ENCODE results near the gene FMN2. TPM values are rescaled to one million over a fixed set of nuclear protein-coding genes. Genes with fewer than 3 reads are reported as not detected.
"Not testable (repeated sequence)": the region's sequence is repeated elsewhere in the genome, so short reads cannot be mapped to it uniquely, and the experiment has no call there.

FMN2 gene
- total RNA-seq, 2 experiments from 2014 or later: not detected

- intact Hi-C loops (cut with micrococcal nuclease): no loop called here
- Mint-ChIP-seq H3K4me3 (no peak overlapping the region), H3K27me3 (peaks cover 3% of the 10 kb centered on the region), H3K9me3 (no peaks in the 10 kb centered on the region), H3K4me1 (ENCODE audit: low read depth) (no peaks in the 10 kb centered on the region), H3K27ac (no peak overlapping the region), H3K36me3 (no peaks in the 10 kb centered on the region)
- POLR2A ChIA-PET: no interaction called here
- no peak for DNase-seq
- CTCF ChIA-PET: interaction anchor here (0.6 kb wide), 1 partner anchor 25 kb away, joined by 3 read pairs; no protein-coding TSS in a partner anchor
Observed at GRCh38 chr1:240152611-240153297, 61.1 kb downstream of the FMN2 start.

DNA sequence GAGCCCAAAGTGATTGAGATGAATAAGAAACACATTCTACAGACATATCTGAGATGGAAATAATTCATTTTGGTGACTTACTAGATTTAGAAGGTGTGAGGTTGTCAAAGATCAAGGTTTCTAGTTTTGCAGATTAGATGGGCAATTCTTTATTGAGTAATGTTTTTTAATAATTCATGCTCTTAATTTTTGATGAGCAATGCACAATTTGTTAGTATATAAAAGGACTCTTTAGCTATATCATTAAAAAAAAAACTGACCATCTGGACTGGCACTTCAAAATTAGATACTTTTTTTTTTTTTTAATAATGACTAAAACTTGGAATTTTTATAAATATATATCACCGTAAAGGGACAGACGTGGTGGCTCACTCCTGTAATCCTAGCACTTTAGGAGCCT lies 63.9 kb downstream of the FMN2 start:
- DNase-seq: no peak
- Mint-ChIP-seq H3K36me3 (no peaks in the 10 kb centered on the region), H3K4me1 (ENCODE audit: low read depth) (no peaks in the 10 kb centered on the region), H3K27ac (no peak overlapping the region), H3K27me3 (peaks cover 3% of the 10 kb centered on the region), H3K4me3 (no peak overlapping the region), H3K9me3 (peaks cover 2% of the 10 kb centered on the region)
- intact Hi-C loops (cut with micrococcal nuclease): no loop called here
- CTCF ChIA-PET: no interaction called here
- POLR2A ChIA-PET: no interaction called here

DNA sequence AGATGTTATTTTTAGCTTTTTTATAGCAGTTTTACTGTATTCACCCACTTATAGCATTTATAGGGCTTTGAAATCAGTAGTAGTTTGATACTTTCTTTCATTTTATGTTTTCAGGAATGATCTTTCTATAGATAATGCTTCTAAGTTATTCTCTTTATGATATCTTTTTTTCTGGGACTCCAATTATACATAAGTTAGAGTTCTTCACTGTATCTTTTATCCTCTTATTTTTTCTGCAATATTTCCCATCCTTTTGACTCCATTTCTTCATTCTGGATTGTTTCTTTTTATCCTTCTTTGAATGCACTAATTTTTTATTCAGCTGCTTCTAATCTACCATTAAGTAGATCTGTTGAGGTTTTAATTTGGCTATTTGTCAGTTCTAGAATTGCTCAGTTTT lies 73.1 kb downstream of the FMN2 start:
- Mint-ChIP-seq H3K36me3 (no peaks in the 10 kb centered on the region), H3K9me3 (peaks cover 13% of the 10 kb centered on the region), H3K27ac (no peak overlapping the region), H3K4me3 (no peak overlapping the region), H3K27me3 (no peaks in the 10 kb centered on the region), H3K4me1 (ENCODE audit: low read depth) (no peaks in the 10 kb centered on the region)
- DNase-seq: no peak
- POLR2A ChIA-PET: no interaction called here
- intact Hi-C loops (cut with micrococcal nuclease): no loop called here
- CTCF ChIA-PET: interaction anchor here (0.7 to 3.0 kb wide), 2 partner anchors 14 to 129 kb away, joined by 3 to 16 read pairs; no protein-coding TSS in a partner anchor

DNA sequence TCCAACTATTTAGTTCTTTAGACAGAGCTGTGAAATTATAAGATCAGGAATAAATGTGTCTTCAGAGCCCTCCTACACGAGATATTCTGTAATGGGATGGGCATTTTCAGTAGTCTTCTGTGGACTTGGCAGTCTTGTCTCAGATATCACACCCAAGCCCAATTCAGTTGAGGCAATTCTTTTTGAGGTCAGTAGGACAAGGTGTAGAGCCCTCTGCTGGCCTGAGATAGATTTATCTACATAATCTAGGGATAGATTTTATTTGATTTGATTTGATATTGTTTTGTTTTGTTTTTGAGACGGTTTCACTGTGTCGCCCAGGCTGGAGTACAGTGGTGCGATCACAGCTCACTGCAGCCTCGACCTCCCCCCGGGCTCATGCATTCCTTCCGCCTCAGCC lies 77.5 kb downstream of the FMN2 start:
- Mint-ChIP-seq H3K27me3 (peaks cover 3% of the 10 kb centered on the region), H3K4me3 (no peak overlapping the region), H3K9me3 (peaks cover 11% of the 10 kb centered on the region), H3K4me1 (ENCODE audit: low read depth) (no peaks in the 10 kb centered on the region), H3K36me3 (no peaks in the 10 kb centered on the region), H3K27ac (no peak overlapping the region)
- intact Hi-C loops (cut with micrococcal nuclease): no loop called here
- CTCF ChIA-PET: interaction anchor here (1.3 kb wide), 1 partner anchor 20 kb away, joined by 4 read pairs; no protein-coding TSS in a partner anchor
- DNase-seq: no peak
- POLR2A ChIA-PET: no interaction called here

DNA sequence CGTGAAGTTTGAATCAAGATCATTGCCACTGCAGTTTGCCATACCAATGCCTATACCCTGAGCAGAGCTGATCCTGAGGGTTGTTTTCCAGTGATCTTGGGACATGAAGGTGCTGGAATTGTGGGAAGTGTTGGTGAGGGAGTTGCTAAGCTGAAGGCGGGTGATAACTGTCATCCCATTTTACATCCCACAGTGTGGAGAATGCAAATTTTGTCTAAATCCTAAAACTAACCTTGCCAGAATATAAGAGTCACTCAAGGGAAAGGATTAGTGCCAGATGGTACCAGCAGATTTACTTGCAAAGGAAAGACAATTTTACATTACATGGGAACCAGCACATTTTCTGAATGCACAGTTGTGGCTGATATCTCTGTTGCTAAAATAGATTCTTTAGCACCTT lies 78.6 kb downstream of the FMN2 start:
- H3K9me3 Mint-ChIP-seq: peaks cover 4% of the 10 kb centered on the region
- POLR2A ChIA-PET: no interaction called here

GRCh38 chr1:240170806-240171205 lies 79.1 kb downstream of the FMN2 start:
- ChIA-PET CTCF (no interaction called here), POLR2A (no interaction called here)
- H3K36me3 Mint-ChIP-seq: no peaks in the 10 kb centered on the region
- H3K27me3 Mint-ChIP-seq: peaks cover 3% of the 10 kb centered on the region
- intact Hi-C loops (cut with micrococcal nuclease): no loop called here
- no peaks in the 10 kb centered on the region for H3K4me1 Mint-ChIP-seq (ENCODE audit: low read depth)
- H3K4me3 Mint-ChIP-seq: no peak overlapping the region
- no peak for DNase-seq
- peaks cover under 1% of the 10 kb centered on the region for H3K9me3 Mint-ChIP-seq
- H3K27ac Mint-ChIP-seq: no peak overlapping the region

More for the DNA sequence above, 78.6 kb downstream of the FMN2 start:
- Mint-ChIP-seq H3K27ac (no peak overlapping the region), H3K36me3 (no peaks in the 10 kb centered on the region), H3K4me1 (ENCODE audit: low read depth) (no peaks in the 10 kb centered on the region), H3K27me3 (peaks cover 3% of the 10 kb centered on the region), H3K4me3 (no peak overlapping the region)
- intact Hi-C loops (cut with micrococcal nuclease): no loop called here
- CTCF ChIA-PET: no interaction called here
- DNase-seq: no peak

- no peak for DNase-seq
- H3K4me3 Mint-ChIP-seq: no peak overlapping the region
- H3K4me1 Mint-ChIP-seq (ENCODE audit: low read depth): no peaks in the 10 kb centered on the region
- POLR2A ChIA-PET: no interaction called here
- H3K27ac Mint-ChIP-seq: no peak overlapping the region
- CTCF ChIA-PET: no interaction called here
- H3K36me3 Mint-ChIP-seq: no peaks in the 10 kb centered on the region
- no peaks in the 10 kb centered on the region for H3K9me3 Mint-ChIP-seq
- intact Hi-C loops (cut with micrococcal nuclease): no loop called here
- H3K27me3 Mint-ChIP-seq: peaks cover 3% of the 10 kb centered on the region
Observed at GRCh38 chr1:240171907-240172306, 80.2 kb downstream of the FMN2 start.

DNA sequence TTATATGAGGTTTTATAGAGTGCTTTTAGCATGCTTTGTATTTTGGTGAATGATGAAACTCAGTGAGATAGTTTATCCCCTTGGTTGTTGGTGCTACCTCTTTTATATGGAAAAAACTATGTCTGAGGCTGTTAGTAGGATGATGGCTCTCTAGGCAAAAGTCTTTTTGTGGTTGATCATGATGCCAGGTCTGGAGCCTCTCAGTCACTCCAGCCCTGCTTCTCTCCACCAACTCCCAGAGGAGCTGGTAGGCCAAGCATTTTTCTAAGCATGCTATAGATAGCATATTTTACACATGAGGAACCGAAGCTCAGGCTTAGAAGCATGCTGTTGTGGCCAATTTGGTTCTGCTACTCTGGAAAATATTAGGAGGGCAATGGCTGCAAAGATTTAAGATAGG lies 82.2 kb downstream of the FMN2 start:
- no peaks in the 10 kb centered on the region for H3K4me1 Mint-ChIP-seq (ENCODE audit: low read depth)
- DNase-seq: no peak
- H3K9me3 Mint-ChIP-seq: no peaks in the 10 kb centered on the region
- no peak overlapping the region for H3K27ac Mint-ChIP-seq
- H3K27me3 Mint-ChIP-seq: peaks cover 3% of the 10 kb centered on the region
- no peak overlapping the region for H3K4me3 Mint-ChIP-seq
- intact Hi-C loops (cut with micrococcal nuclease): no loop called here
- POLR2A ChIA-PET: no interaction called here
- H3K36me3 Mint-ChIP-seq: no peaks in the 10 kb centered on the region
- CTCF ChIA-PET: no interaction called here

DNA sequence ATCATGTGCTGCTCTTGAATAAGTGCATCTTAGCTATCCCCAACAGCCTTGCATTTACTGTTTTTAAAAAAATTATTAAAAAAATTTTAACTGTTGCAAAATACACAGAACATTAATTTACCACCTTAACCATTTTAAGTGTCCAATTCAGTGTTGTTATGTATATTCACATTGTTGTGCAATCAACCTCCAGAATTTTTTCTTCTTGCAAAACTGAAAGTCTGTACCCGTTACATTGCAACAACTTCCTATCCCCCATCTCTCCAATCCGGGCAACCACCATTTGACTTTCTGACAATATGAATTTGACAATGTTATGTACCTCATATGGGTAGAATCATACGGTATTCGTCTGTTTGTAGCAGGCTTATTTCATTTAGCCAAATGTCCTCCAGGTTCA lies 83.1 kb downstream of the FMN2 start:
- Mint-ChIP-seq H3K4me3 (no peak overlapping the region), H3K36me3 (no peaks in the 10 kb centered on the region), H3K27me3 (peaks cover 3% of the 10 kb centered on the region), H3K27ac (no peak overlapping the region), H3K9me3 (no peaks in the 10 kb centered on the region), H3K4me1 (ENCODE audit: low read depth) (no peaks in the 10 kb centered on the region)
- CTCF ChIA-PET: no interaction called here
- no peak for DNase-seq
- intact Hi-C loops (cut with micrococcal nuclease): no loop called here
- POLR2A ChIA-PET: no interaction called here

- H3K36me3 Mint-ChIP-seq: no peaks in the 10 kb centered on the region
Observed at GRCh38 chr1:240178366-240178765, 86.7 kb downstream of the FMN2 start.

DNA sequence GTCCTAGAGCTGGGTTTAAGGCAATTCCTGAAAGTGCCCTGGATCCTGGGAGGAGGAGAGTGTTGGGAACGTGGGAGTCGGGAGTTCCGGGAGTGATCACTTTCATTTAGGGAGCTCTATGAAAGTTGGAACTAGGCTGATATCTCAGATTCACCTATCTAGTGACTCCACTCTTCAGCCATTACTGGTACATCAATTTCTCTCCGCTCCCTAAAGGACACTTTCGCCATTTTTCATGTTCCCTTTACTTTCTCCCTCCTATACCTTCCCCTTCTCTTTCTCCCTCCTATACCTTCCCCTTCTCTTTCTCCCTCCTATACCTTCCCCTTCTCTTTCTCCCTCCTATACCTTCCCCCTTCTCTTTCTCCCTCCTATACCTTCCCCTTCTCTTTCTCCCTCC lies 93.0 kb downstream of the FMN2 start:
- H3K27ac Mint-ChIP-seq; H3K9me3 Mint-ChIP-seq; H3K4me3 Mint-ChIP-seq; H3K4me1 Mint-ChIP-seq (ENCODE audit: low read depth); POLR2A ChIA-PET; DNase-seq; H3K36me3 Mint-ChIP-seq; intact Hi-C loops (cut with micrococcal nuclease); CTCF ChIA-PET: not testable (repeated sequence)
- peaks cover 11% of the 10 kb centered on the region for H3K27me3 Mint-ChIP-seq

More at GRCh38 chr1:240178366-240178765, 86.7 kb downstream of the FMN2 start:
- Mint-ChIP-seq H3K27ac (no peak overlapping the region), H3K4me3 (no peak overlapping the region), H3K4me1 (ENCODE audit: low read depth) (no peaks in the 10 kb centered on the region), H3K27me3 (peaks cover 1% of the 10 kb centered on the region), H3K9me3 (no peaks in the 10 kb centered on the region)
- ChIA-PET POLR2A (no interaction called here), CTCF (no interaction called here)
- intact Hi-C loops (cut with micrococcal nuclease): no loop called here
- no peak for DNase-seq

DNA sequence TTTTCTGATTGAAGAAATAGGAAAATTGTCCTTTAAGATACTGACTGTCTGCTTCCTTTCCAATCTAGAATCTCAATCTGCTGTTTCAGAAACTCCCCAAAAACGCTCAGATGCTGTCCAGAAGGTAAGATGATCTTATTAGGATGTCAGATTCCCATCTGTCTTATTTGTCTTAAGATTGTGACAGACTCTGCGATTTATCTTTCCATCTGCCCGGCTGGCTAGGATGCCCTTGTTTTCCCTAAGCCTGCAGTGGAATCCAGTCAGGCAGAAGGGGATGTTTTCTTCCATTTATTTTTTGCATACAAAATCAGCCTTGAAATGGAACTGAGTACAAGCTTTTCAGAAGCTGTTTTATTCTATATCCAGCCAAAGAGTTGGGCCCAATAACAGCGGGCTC lies 96.5 kb downstream of the FMN2 start:
- H3K9me3 Mint-ChIP-seq: no peaks in the 10 kb centered on the region
- DNase-seq: no peak
- H3K36me3 Mint-ChIP-seq: no peaks in the 10 kb centered on the region
- ChIA-PET CTCF (interaction anchor here (2.0 to 2.4 kb wide), 3 partner anchors 12 to 421 kb away, joined by 4 to 12 read pairs (median 9); no protein-coding TSS in a partner anchor), POLR2A (no interaction called here)
- no peak overlapping the region for H3K27ac Mint-ChIP-seq
- H3K4me3 Mint-ChIP-seq: no peak overlapping the region
- intact Hi-C loops (cut with micrococcal nuclease): no loop called here
- peaks cover 2% of the 10 kb centered on the region for H3K4me1 Mint-ChIP-seq (ENCODE audit: low read depth)
- peaks cover 10% of the 10 kb centered on the region for H3K27me3 Mint-ChIP-seq

- Mint-ChIP-seq H3K4me3 (no peak overlapping the region), H3K27ac (no peak overlapping the region), H3K27me3 (peaks cover 10% of the 10 kb centered on the region), H3K9me3 (no peaks in the 10 kb centered on the region), H3K36me3 (no peaks in the 10 kb centered on the region), H3K4me1 (ENCODE audit: low read depth) (peaks cover 4% of the 10 kb centered on the region)
- ChIA-PET POLR2A (no interaction called here), CTCF (interaction anchor here (0.6 to 2.4 kb wide), 10 partner anchors 9 to 502 kb away, joined by 3 to 12 read pairs (median 4); no protein-coding TSS in a partner anchor)
- intact Hi-C loops (cut with micrococcal nuclease): loop anchor here (1.0 kb wide), 1 partner anchor 162 kb away; no protein-coding TSS in a partner anchor
- no peak for DNase-seq
Observed at GRCh38 chr1:240189386-240189989, 97.8 kb downstream of the FMN2 start.

Measured in activated CD4-positive, alpha-beta memory T cell treated with anti-CD3 and anti-CD28 coated beads for 36 hours (primary cell).